Stimulated activated memory B cell treated with anti-CD40 and anti-IgM and Interleukin-4, amounts not matched to agents 10 μg/mL and 1 μg/mL and 100 μg/mL, for 72 hours (primary cell): ENCODE measurements around the gene SLCO4C1.

Experiments
- ATAC-seq: fragments of 150-1000 bp; cut with Tn5 transposase; 2 replicates; pipeline ENCODE4 v1.10.0; 2021
- H3K27ac Mint-ChIP-seq: one replicate; pipeline ENCODE4 v1.8.0; 2022; ENCODE audit warnings: mild to moderate bottlenecking, mixed read lengths
- H3K27me3 Mint-ChIP-seq: one replicate; pipeline ENCODE4 v1.8.0; 2022; ENCODE audit warnings: mixed read lengths
- H3K36me3 Mint-ChIP-seq: one replicate; pipeline ENCODE4 v1.8.0; 2022; ENCODE audit warnings: mixed read lengths
- H3K4me1 Mint-ChIP-seq: one replicate; pipeline ENCODE4 v1.8.0; 2022; ENCODE audit warnings: mixed read lengths
- H3K4me3 Mint-ChIP-seq: one replicate; pipeline ENCODE4 v1.8.0; 2022; ENCODE audit warnings: mild to moderate bottlenecking, moderate library complexity, mixed read lengths
- H3K9me3 Mint-ChIP-seq: one replicate; pipeline ENCODE4 v1.8.0; 2022; ENCODE audit warnings: mixed read lengths

SLCO4C1 gene

DNA sequence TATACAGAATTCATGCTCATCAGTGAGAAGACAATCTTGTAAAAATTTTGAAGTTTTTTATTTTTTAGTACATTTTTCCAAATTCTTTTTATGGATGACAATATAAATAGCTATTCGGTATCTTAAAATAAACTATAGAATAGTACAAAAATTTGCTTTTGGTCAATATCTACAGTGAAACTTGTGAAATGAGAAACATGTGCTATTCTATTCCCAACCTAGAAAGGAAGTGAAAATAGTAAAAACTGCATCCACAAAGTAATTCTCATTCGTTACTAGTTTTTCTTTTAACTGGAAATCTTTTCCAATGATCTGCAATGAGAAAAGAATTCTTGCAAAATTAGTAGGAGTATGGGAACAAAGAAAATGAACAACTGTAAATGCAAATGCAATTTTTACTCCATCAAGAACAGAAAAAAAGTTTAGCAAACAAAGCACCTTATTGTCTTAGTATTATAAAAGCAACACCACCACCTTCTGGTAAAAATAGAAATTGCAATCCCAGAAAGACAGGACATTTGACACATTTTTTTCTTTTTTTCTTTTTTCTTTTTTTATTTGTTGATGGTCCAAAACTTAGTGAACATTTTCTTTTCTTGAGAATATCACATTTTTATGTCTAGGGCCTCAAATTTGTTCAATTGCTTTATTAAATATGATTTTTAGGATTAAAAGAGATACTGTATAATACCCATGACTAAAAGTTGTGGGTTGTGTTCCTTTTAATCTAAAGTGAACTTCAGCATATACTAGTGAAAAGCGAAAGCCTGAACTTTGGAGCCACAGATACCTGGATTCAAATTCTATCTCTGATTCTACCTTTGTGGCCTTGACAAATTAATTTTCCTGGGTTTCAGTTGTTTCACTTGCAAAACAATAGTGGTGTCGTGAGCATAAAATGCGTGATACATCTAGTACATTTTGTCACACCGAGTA lies 72.3 kb downstream of the SLCO4C1 start:
- Mint-ChIP-seq H3K27me3 (no peaks in the 10 kb centered on the region), H3K4me3 (no peak overlapping the region), H3K4me1 (no peaks in the 10 kb centered on the region), H3K9me3 (no peaks in the 10 kb centered on the region), H3K36me3 (no peaks in the 10 kb centered on the region), H3K27ac (no peak overlapping the region)
- no peak for ATAC-seq

DNA sequence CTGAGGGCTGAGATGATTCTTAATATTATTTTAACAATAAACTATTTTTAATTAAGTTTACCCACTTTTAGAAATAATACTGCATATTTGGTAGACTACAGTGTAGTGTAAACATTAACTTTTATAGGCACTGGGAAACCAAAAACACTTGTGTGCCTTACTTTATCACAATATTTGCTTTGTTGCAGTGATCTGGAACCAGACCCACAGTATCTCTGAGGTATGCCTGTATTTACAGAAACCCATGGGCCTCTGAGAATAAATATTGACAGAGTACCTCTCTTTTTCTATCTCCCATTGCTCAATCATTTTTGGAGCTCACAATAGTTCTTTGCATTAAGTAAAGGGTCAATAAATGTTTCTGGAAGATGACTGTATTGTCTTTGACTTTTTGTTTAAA lies 73.3 kb downstream of the SLCO4C1 start:
- H3K9me3 Mint-ChIP-seq = no peaks in the 10 kb centered on the region
- no peaks in the 10 kb centered on the region for H3K36me3 Mint-ChIP-seq
- no peak for ATAC-seq
- H3K4me1 Mint-ChIP-seq = no peaks in the 10 kb centered on the region
- no peaks in the 10 kb centered on the region for H3K27me3 Mint-ChIP-seq
- H3K27ac Mint-ChIP-seq = no peak overlapping the region
- no peak overlapping the region for H3K4me3 Mint-ChIP-seq

DNA sequence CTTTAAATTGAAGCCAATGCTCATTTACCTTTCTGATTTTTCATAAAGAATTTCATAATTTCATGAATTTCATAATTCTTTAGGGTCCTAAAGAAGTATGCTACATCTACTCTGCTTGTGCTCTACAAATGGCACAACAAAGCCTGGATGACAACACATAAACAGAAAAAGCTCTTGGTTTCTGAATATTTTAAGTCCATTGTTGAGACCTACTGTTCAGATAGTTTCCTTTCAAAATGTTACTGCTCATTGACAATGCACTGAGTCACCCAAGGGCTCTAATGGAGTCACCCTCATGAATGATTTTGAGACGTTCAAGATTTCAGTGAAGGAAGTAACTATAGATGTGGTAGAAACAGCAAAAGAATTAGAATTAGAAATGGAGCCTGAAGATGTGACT lies 74.1 kb downstream of the SLCO4C1 start:
- Mint-ChIP-seq H3K27ac (no peak overlapping the region), H3K9me3 (no peaks in the 10 kb centered on the region), H3K36me3 (no peaks in the 10 kb centered on the region), H3K4me1 (no peaks in the 10 kb centered on the region), H3K27me3 (no peaks in the 10 kb centered on the region), H3K4me3 (no peak overlapping the region)
- no peak for ATAC-seq

DNA sequence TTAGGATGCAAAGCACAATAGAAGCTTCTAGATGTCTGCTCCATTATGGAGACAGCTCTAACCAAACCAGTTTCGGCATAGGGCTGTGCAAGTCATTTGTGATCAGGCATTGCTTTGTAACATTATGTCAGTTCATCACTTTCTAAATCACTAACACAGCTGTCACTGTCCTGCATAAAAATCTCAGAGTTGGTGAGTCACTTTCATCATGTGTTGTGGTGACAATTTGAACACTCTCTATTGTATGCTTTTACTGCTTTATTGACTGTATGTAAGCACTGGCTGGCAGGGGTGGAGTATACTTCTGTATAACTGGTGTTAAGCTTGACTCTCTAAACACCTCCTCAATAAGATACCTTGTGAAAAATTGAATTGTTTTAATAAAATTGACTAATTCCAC lies 77.9 kb downstream of the SLCO4C1 start:
- Mint-ChIP-seq H3K9me3 (peaks cover 2% of the 10 kb centered on the region), H3K4me1 (no peaks in the 10 kb centered on the region), H3K27ac (no peak overlapping the region), H3K36me3 (no peaks in the 10 kb centered on the region), H3K27me3 (no peaks in the 10 kb centered on the region), H3K4me3 (no peak overlapping the region)
- no peak for ATAC-seq

DNA sequence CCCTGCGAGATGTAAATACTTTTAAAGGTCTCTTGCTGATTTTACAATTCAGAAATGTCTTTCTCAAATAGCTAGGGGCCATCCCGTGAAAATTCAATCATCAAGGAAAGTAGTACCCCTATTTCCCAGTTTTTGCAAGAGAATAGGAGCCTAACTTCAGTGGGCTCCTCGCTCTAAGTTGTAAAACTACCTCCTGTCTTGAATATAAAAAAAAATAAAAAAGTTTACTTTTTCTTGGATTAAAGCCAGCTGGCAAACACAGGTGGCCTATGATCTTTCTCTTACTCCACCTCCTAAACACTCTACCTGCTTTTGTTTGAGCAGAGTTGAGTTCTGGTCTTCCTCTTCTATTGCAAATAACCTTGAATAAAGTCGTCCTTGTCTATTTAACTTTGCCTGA lies 79.4 kb downstream of the SLCO4C1 start:
- Mint-ChIP-seq H3K27me3 (no peaks in the 10 kb centered on the region), H3K9me3 (peaks cover 2% of the 10 kb centered on the region), H3K4me1 (no peaks in the 10 kb centered on the region), H3K27ac (no peak overlapping the region), H3K4me3 (no peak overlapping the region), H3K36me3 (no peaks in the 10 kb centered on the region)
- ATAC-seq = no peak

DNA sequence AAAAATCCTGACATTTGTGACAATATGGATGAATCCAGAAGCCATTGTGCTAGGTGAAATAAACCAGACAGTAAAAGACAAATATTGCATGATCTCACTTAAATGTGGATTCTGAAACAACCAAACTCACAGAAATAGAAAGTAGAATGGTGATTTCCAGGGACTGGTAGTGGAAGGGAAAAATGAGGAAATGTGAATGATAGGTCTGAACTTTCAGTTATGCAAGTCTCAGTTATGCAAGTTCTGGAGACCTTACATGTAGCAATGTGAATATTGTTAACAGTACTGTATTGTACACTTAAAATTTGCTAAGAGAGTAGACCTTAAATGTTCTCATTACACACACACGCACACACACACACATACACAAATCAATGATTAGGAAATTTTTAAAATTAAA lies 84.9 kb downstream of the SLCO4C1 start:
- H3K36me3 Mint-ChIP-seq = no peaks in the 10 kb centered on the region

DNA sequence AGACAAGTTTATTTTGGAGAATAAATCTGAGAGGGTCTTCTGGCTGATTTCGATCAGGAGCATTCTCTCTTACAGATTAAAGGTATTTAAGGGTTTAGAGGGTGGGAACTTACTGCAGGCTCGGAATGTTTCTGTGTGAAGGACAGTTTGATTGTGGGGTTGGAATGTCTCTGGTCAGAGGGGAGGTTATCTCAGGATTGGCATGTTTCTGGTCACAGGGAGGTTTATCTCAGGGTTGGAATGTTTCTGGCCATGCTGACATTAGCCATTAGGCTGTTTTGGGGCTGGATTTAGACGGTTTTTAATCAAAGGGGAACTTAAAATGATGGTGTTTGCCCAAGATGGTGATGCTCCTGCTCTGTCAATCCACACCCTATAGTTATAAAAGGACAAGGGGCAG lies 95.2 kb downstream of the SLCO4C1 start:
- Mint-ChIP-seq H3K9me3 (no peaks in the 10 kb centered on the region), H3K27me3 (no peaks in the 10 kb centered on the region), H3K4me1 (no peaks in the 10 kb centered on the region), H3K36me3 (no peaks in the 10 kb centered on the region), H3K27ac (no peak overlapping the region), H3K4me3 (no peak overlapping the region)
- no peak for ATAC-seq

More for the DNA sequence above, 84.9 kb downstream of the SLCO4C1 start:
- no peaks in the 10 kb centered on the region for H3K4me1 Mint-ChIP-seq
- H3K9me3 Mint-ChIP-seq = peaks cover 2% of the 10 kb centered on the region
- ATAC-seq = no peak
- H3K27me3 Mint-ChIP-seq = no peaks in the 10 kb centered on the region
- H3K27ac Mint-ChIP-seq = no peak overlapping the region
- H3K4me3 Mint-ChIP-seq = no peak overlapping the region

DNA sequence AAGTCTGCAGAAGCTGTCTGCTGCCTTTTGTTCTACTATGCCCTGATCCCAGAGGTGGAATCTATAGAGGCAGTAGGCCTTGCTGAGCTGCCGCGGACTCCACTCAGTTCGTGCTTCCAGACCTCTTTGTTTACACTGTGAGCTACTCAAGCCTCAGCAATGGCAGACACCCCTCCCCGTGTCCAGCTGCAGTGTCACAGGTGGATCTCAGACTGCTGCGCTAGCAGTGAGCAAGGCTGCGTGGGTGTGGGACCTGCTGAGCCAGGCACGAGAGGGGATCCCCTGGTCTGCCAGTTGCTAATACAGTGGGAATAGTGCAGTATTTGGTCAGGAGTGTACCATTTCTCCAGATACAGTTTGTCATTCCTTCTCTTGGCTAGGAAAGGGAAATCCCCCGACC lies 99.6 kb downstream of the SLCO4C1 start:
- H3K27me3 Mint-ChIP-seq = no peaks in the 10 kb centered on the region
- H3K36me3 Mint-ChIP-seq = no peaks in the 10 kb centered on the region
- H3K27ac Mint-ChIP-seq = no peak overlapping the region

More for the DNA sequence above, 99.6 kb downstream of the SLCO4C1 start:
- no peak for ATAC-seq
- Mint-ChIP-seq H3K4me3 (no peak overlapping the region), H3K9me3 (peaks cover 6% of the 10 kb centered on the region), H3K4me1 (no peaks in the 10 kb centered on the region)
